Heart left ventricle (tissue), 16 donors: ENCODE data around the gene INSM1. TPM values are rescaled to one million over a fixed set of nuclear protein-coding genes. Genes with fewer than 3 reads are reported as not detected.

Experiments used
- ATAC-seq, 4 donors: fragments of 200-7000 bp; cut with Tn5 transposase; one replicate each; pipeline ENCODE4 v1.9.1; 2020 to 2022; ENCODE audit warnings: moderate library complexity in 4 of 4, mild to moderate bottlenecking in 3 of 4, moderate number of reproducible peaks in 1 of 4
- DNase-seq, 5 donors: peaks; one replicate each; pipeline ENCODE4 v3.0.0-alpha.2; 2020
- H3K27ac ChIP-seq, 12 donors: fragments of 200-600 bp; sonication (generic) in 4 of 12; one replicate each; pipeline versions ENCODE4 v1.5.0 to v1.8.0; 2016 to 2022; ENCODE audit warnings: mild to moderate bottlenecking in 2 of 12
- H3K27me3 ChIP-seq, 9 donors: fragments of 200-600 bp; sonication (generic) in 2 of 9; one replicate each; pipeline versions ENCODE4 v1.5.1 to v1.8.0; 2016 to 2022; ENCODE audit warnings: mild to moderate bottlenecking in 3 of 9
- H3K36me3 ChIP-seq, 9 donors: fragments of 200-600 bp; sonication (generic) in 2 of 9; one replicate each; pipeline versions ENCODE4 v1.5.0 to v1.8.0; 2018 to 2022; ENCODE audit warnings: mild to moderate bottlenecking in 2 of 9
- H3K4me1 ChIP-seq, 12 donors: fragments of 200-600 bp; sonication (generic) in 4 of 12; one replicate each; pipeline versions ENCODE4 v1.5.0 to v1.8.0; 2016 to 2022; ENCODE audit warnings: mild to moderate bottlenecking in 3 of 12
- H3K4me3 ChIP-seq, 12 donors: fragments of 200-600 bp; sonication (generic) in 4 of 12; one replicate each; pipeline versions ENCODE4 v1.5.0 to v1.8.0; 2017 to 2022; ENCODE audit warnings: mild to moderate bottlenecking in 9 of 12, moderate library complexity in 4 of 12
- H3K9me3 ChIP-seq, 12 donors: fragments of 200-600 bp; sonication (generic) in 4 of 12; one replicate each; pipeline versions ENCODE4 v1.5.0 to v1.8.0; 2016 to 2022; ENCODE audit warnings: mild to moderate bottlenecking in 1 of 12
- POLR2A ChIP-seq, 2 donors: fragments of 450-650 bp; IDR thresholded peaks; one replicate each; pipeline ENCODE4 v1.6.1; 2017; ENCODE audit warnings: antibody characterized with exemption in 2 of 2, mild to moderate bottlenecking in 2 of 2, moderate library complexity in 2 of 2
- WGBS, 4 donors: extraction: QIAGEN DNeasy Blood & Tissue Kit in 2 of 4; methylation state at CpG; one replicate each; pipeline versions ENCODE4 v1.1.5 to v1.1.7; 2013 to 2018; 5-methylcytosine and 5-hydroxymethylcytosine counted together
- intact Hi-C, 10 donors: fragments of 100-400 bp; cut with DNase I; formaldehyde crosslinking; loops; one replicate each; pipeline versions ENCODE4 v1.11.1 to v1.14.2; 2022
- polyA plus RNA-seq, 2 donors: library from polyadenylated mRNA; stranded (reverse); fragments of 200-250 nt; gene quantifications; one replicate each; pipeline ENCODE4 v1.2.3, GENCODE V29; 2013
- total RNA-seq, 9 donors: library from RNA; depleted of rRNA in 2 of 9; stranded (reverse); fragments of >200 nt in 2 of 9; fragmentation: NEBNext Ultra II Directional in 3 of 9; extraction: Animal tissue kit (Norgen Biotek cat#: 25700) in 3 of 9; gene quantifications; one replicate each; pipeline versions ENCODE4 v1.1.0 to v1.2.4, GENCODE V29; 2016 to 2023
- TF ChIP-seq, protein P1 (sequence below), 12 donors: fragments of 200-600 bp; sonication (generic) in 4 of 12; IDR thresholded peaks; one replicate each; pipeline versions ENCODE4 v1.5.0 to v1.8.0; 2018 to 2022; ENCODE audit warnings: antibody characterized with exemption in 12 of 12, mild to moderate bottlenecking in 5 of 12
- donor health status: ischemic (EF 13 %, LVEDD 7.1; RV severe dilation, severe dysfunction).
- donor health status: healthy with polysubstance abuse.
- donor health status: DM: no; HTN: yes; CAD: no.
- donor health status: DM: no; HTN: no; CAD: no.
- donor health status: ischemic (EF 25% LVEDD 6.9; RV normal size, moderate dysfunction).
- donor health status: ischemic (EF 25% LVEDD 5.7; RV mildly dilated, moderate dysfunction).
- donor health status: healthy.
- donor health status: DM: yes; HTN: yes; CAD: no.
- donor health status: ischemic (EF 35%, LVEDD 5.7; RV mildly dilated, moderate dysfunction).
- donor health status: nonischemic (EF 11% LVEDD 7.7; RV severe dilation, severe dysfunction).
- donor health status: DM: yes; HTN: yes; CAD: no.
- donor health status: PGD.
- donor health status: ischemic (EF 29% LVEDD 5.4; RV normal size, mild dysfunction).
- donor health status: nonischemic (EF 23%, LVEDD 6.1; RV moderate dilation, normal function).

The INSM1 gene
- total and polyA plus RNA-seq, 11 donors, result 0.08 TPM; not detected in 10

GRCh38 chr20:20360464-20360863 is 7.4 kb upstream of the INSM1 start:
- H3K9me3 ChIP-seq, result no peaks in the 10 kb centered on the region
- peaks cover 0 to 21% (median 0%) of the 10 kb centered on the region in 12 donors for H3K4me1 ChIP-seq
- H3K4me3 ChIP-seq, result no peak overlapping the region
- DNase-seq (peak in 1 of 5 donors; percentile 22), ATAC-seq (peak; percentile 64 to 86 (median 80))
- intact Hi-C loops, result loop anchor here (1.0 to 10.0 kb wide), 8 partner anchors 84 to 288 kb away; no protein-coding TSS in a partner anchor
- TF ChIP-seq, protein P1, sequence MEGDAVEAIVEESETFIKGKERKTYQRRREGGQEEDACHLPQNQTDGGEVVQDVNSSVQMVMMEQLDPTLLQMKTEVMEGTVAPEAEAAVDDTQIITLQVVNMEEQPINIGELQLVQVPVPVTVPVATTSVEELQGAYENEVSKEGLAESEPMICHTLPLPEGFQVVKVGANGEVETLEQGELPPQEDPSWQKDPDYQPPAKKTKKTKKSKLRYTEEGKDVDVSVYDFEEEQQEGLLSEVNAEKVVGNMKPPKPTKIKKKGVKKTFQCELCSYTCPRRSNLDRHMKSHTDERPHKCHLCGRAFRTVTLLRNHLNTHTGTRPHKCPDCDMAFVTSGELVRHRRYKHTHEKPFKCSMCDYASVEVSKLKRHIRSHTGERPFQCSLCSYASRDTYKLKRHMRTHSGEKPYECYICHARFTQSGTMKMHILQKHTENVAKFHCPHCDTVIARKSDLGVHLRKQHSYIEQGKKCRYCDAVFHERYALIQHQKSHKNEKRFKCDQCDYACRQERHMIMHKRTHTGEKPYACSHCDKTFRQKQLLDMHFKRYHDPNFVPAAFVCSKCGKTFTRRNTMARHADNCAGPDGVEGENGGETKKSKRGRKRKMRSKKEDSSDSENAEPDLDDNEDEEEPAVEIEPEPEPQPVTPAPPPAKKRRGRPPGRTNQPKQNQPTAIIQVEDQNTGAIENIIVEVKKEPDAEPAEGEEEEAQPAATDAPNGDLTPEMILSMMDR (IDR thresholded peaks at IDR 0.05), result peak; percentile 58 to 75 (median 69)
- no peak for TF ChIP-seq POLR2A (IDR thresholded peaks at IDR 0.05)
- H3K36me3 ChIP-seq, result no peaks in the 10 kb centered on the region
- H3K27me3 ChIP-seq, result peaks cover 19 to 53% (median 23%) of the 10 kb centered on the region in 9 donors
- no peak overlapping the region for H3K27ac ChIP-seq
- 3 to 8% (median 5%) methylated on average over 6 of the region's 6 CpGs for WGBS, 4 donors

DNA sequence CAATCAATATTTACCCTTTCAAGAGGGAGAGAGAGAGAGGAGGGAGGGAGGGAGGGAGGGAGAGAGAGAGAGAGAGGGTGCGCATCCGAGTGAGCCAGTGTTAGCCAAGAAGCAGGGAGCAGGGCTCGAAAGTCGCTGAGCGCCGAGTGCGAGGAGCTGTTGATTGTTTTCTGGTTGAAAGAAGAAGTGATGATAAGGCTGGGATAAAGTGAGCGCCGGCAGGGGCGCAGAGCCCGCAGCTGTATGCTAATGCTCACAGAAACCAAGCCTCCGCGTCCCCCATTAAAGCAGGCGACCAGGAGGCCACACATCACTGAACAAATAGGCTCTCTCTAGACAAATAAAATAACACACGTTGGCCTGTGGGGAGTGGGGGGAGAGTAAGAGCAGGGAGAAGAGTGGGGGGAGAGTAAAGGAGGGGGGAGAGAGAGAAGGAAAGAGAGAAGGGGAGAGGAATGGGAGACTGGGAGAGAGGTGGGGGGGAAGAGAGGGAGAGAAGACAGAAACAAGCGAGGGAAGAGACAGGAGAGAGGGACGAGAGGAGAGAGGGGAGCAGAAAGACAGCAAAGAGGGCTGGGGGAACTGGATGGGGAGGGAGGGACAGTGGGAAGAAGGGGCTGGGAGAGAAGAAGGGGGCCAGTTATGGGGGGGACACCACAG is 5.0 kb upstream of the INSM1 start:
- WGBS, 4 donors, result 2 to 3% (median 2%) methylated on average over 17 of the region's 17 CpGs
- H3K4me1 ChIP-seq, result peaks cover 0 to 35% (median 7%) of the 10 kb centered on the region in 12 donors

GRCh38 chr20:20363434-20363798 is 4.5 kb upstream of the INSM1 start:
- Histone ChIP-seq H3K4me1 (peaks cover 0 to 38% (median 7%) of the 10 kb centered on the region in 12 donors), H3K9me3 (no peaks in the 10 kb centered on the region), H3K36me3 (no peaks in the 10 kb centered on the region), H3K27me3 (peaks cover 39 to 77% (median 48%) of the 10 kb centered on the region in 9 donors), H3K4me3 (peak overlapping the region in 1 of 12 donors; percentile 1), H3K27ac (no peak overlapping the region)
- 2 to 5% (median 3%) methylated on average over 15 of the region's 15 CpGs for WGBS, 4 donors
- DNase-seq (no peak), ATAC-seq (no peak)
- TF ChIP-seq POLR2A (IDR thresholded peaks at IDR 0.05), result no peak
- TF ChIP-seq, protein P1 (IDR thresholded peaks at IDR 0.05), result no peak
- intact Hi-C loops, result loop anchor here in 9 of 10 donors (5.0 to 10.0 kb wide), 6 partner anchors 81 to 291 kb away; no protein-coding TSS in a partner anchor

More for the DNA sequence above, 5.0 kb upstream of the INSM1 start:
- Histone ChIP-seq H3K27me3 (peaks cover 36 to 74% (median 46%) of the 10 kb centered on the region in 9 donors), H3K36me3 (no peaks in the 10 kb centered on the region), H3K4me3 (no peak overlapping the region), H3K9me3 (no peaks in the 10 kb centered on the region), H3K27ac (no peak overlapping the region)
- ATAC-seq (peak in 1 of 4 donors; percentile 22), DNase-seq (no peak)
- TF ChIP-seq POLR2A (IDR thresholded peaks at IDR 0.05), result no peak
- TF ChIP-seq, protein P1 (IDR thresholded peaks at IDR 0.05), result no peak
- intact Hi-C loops, result loop anchor here in 9 of 10 donors (5.0 to 10.0 kb wide), 6 partner anchors 82 to 291 kb away; no protein-coding TSS in a partner anchor

- no peaks in the 10 kb centered on the region for H3K36me3 ChIP-seq
- TF ChIP-seq, protein P1 (IDR thresholded peaks at IDR 0.05), result no peak
- no peak for TF ChIP-seq POLR2A (IDR thresholded peaks at IDR 0.05)
- WGBS, 4 donors, result 2 to 3% (median 2%) methylated on average over 38 to 70 of the region's 70 CpGs
- peaks cover 0 to 44% (median 7%) of the 10 kb centered on the region in 12 donors for H3K4me1 ChIP-seq
- no peak for DNase-seq
- intact Hi-C loops, result loop anchor here in 9 of 10 donors (5.0 to 10.0 kb wide), 6 partner anchors 81 to 292 kb away; no protein-coding TSS in a partner anchor
- no peak for ATAC-seq
- no peaks in the 10 kb centered on the region for H3K9me3 ChIP-seq
- peak overlapping the region in 1 of 12 donors; percentile 1 for H3K4me3 ChIP-seq
- no peak overlapping the region for H3K27ac ChIP-seq
- H3K27me3 ChIP-seq, result peaks cover 42 to 81% (median 52%) of the 10 kb centered on the region in 9 donors
Observed at GRCh38 chr20:20363799-20364592, 3.9 kb upstream of the INSM1 start.
